Tibial artery (tissue), 4 donors: ENCODE measurements around the gene SDCCAG8.

Experiments used
- DNase-seq, 2 donors: peaks; one replicate each; pipeline ENCODE4 v3.0.0-alpha.2; 2019
- H3K27ac ChIP-seq, 2 donors: fragments of 200-600 bp; sonication (generic) in 1 of 2; 1 replicate in 1 of 2; 2 replicates in 1 of 2; pipeline ENCODE4 v1.5.1; 2018 to 2019; ENCODE audit warnings: mild to moderate bottlenecking in 1 of 2
- H3K27me3 ChIP-seq, 2 donors: fragments of 200-600 bp; sonication (generic) in 1 of 2; one replicate each; pipeline versions ENCODE4 v1.5.1 to v1.6.0; 2016 to 2019
- H3K36me3 ChIP-seq, 3 donors: fragments of 200-600 bp; sonication (generic) in 2 of 3; one replicate each; pipeline ENCODE4 v1.5.1; 2016 to 2019; ENCODE audit warnings: mild to moderate bottlenecking in 2 of 3
- H3K4me1 ChIP-seq, 4 donors: fragments of 200-600 bp; sonication (generic) in 2 of 4; 1 replicate in 3 of 4; 2 replicates in 1 of 4; pipeline ENCODE4 v1.5.1; 2016 to 2019
- H3K4me3 ChIP-seq, 2 donors: fragments of 200-600 bp; sonication (generic) in 1 of 2; 1 replicate in 1 of 2; 2 replicates in 1 of 2; pipeline ENCODE4 v1.5.1; 2018 to 2019; ENCODE audit warnings: mild to moderate bottlenecking in 2 of 2
- H3K9me3 ChIP-seq, 3 donors: fragments of 200-600 bp; sonication (generic) in 1 of 3; one replicate each; pipeline ENCODE4 v1.5.1; 2016 to 2019
- intact Hi-C: fragments of 100-400 bp; cut with DNase I; formaldehyde crosslinking; loops from one replicate; pipeline ENCODE4 v1.15.0; 2023; ENCODE audit warnings: low total_unique reads
- TF ChIP-seq, protein P1 (sequence below), 2 experiments: fragments of 200-600 bp in 1 of 2; fragments of 450-650 bp in 1 of 2; IDR thresholded peaks; one replicate each; pipeline ENCODE4 v1.5.1; 2017 to 2019; ENCODE audit warnings: antibody characterized with exemption in 2 of 2, mild to moderate bottlenecking in 1 of 2, moderate library complexity in 1 of 2

SDCCAG8 gene

DNA sequence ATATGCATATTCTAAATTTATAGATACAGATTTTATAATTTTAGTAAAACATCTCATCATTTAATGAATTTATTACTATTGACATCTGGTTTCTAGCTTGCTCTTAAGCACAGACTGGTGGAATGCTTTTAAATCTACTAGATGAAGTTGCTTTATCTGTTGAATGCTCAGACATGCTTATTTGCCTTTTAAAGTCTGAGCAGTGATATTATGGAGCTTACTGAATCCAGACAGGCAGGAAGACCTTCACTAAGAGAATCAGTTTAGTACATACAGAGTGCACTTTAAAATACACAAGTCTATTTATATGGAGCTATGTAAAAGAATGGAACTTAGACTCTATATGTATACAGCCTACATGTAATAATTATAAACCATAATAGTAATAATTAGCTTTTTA lies 16.6 kb downstream of the SDCCAG8 start:
- TF ChIP-seq, protein P1, sequence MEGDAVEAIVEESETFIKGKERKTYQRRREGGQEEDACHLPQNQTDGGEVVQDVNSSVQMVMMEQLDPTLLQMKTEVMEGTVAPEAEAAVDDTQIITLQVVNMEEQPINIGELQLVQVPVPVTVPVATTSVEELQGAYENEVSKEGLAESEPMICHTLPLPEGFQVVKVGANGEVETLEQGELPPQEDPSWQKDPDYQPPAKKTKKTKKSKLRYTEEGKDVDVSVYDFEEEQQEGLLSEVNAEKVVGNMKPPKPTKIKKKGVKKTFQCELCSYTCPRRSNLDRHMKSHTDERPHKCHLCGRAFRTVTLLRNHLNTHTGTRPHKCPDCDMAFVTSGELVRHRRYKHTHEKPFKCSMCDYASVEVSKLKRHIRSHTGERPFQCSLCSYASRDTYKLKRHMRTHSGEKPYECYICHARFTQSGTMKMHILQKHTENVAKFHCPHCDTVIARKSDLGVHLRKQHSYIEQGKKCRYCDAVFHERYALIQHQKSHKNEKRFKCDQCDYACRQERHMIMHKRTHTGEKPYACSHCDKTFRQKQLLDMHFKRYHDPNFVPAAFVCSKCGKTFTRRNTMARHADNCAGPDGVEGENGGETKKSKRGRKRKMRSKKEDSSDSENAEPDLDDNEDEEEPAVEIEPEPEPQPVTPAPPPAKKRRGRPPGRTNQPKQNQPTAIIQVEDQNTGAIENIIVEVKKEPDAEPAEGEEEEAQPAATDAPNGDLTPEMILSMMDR (IDR thresholded peaks at IDR 0.05): no peak
- H3K9me3 ChIP-seq: peaks cover 0 to 3% (median 0%) of the 10 kb centered on the region in 3 donors
- peaks cover 0 to 41% (median 8%) of the 10 kb centered on the region in 4 donors for H3K4me1 ChIP-seq
- peaks cover 26 to 37% (median 29%) of the 10 kb centered on the region in 3 donors for H3K36me3 ChIP-seq
- H3K4me3 ChIP-seq: no peak overlapping the region
- no peak overlapping the region for H3K27ac ChIP-seq
- no peak for DNase-seq
- intact Hi-C loops: no loop called here
- no peaks in the 10 kb centered on the region for H3K27me3 ChIP-seq

DNA sequence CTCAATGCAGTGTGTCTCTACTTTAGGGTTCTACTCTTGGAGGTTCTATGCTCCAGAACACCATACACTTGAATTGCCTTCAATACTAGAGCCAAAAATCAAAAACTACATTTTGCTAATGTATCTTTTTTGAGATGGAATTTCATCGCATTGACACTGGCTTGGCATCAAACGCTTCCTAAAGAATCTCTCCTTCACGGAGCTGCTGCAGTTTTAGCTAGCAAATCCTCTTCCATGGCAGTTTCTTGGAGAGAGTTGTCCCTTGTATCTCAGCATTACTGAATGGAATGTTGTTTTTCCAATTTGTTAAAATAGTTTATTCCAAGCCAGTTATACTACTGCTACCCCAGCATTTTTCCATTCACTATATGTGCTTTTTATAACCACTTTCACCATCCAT lies 17.7 kb downstream of the SDCCAG8 start:
- H3K27ac ChIP-seq: no peak overlapping the region
- H3K36me3 ChIP-seq: peaks cover 37 to 47% (median 40%) of the 10 kb centered on the region in 3 donors
- intact Hi-C loops: no loop called here
- no peak for DNase-seq
- peaks cover 0 to 30% (median 5%) of the 10 kb centered on the region in 4 donors for H3K4me1 ChIP-seq
- H3K4me3 ChIP-seq: no peak overlapping the region
- TF ChIP-seq, protein P1 (IDR thresholded peaks at IDR 0.05): no peak
- H3K9me3 ChIP-seq: peaks cover 0 to 7% (median 0%) of the 10 kb centered on the region in 3 donors
- H3K27me3 ChIP-seq: no peaks in the 10 kb centered on the region

DNA sequence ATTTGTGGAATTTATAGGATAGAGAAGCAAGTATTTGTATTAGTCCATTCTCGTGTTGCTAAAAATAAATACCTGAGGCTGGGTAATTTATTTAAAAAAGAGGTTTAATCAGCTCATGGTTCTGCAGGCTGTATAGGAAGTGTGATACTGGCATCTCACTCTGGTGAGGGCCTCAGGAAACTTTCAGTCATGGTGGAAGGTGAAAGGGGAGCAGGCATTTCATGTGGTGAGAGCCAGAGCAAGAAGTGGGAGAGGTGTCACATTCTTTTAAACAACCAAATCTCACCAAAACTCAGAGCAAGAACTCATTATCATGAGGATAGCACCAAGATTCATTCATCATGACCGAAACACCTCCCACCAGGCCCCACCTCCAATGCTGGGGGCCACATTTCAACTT lies 18.1 kb downstream of the SDCCAG8 start:
- H3K27ac ChIP-seq: no peak overlapping the region
- intact Hi-C loops: no loop called here
- no peak overlapping the region for H3K4me3 ChIP-seq
- peaks cover 38 to 51% (median 45%) of the 10 kb centered on the region in 3 donors for H3K36me3 ChIP-seq
- peaks cover 0 to 7% (median 0%) of the 10 kb centered on the region in 3 donors for H3K9me3 ChIP-seq
- DNase-seq: no peak
- TF ChIP-seq, protein P1 (IDR thresholded peaks at IDR 0.05): no peak
- H3K4me1 ChIP-seq: peaks cover 0 to 26% (median 2%) of the 10 kb centered on the region in 4 donors
- H3K27me3 ChIP-seq: no peaks in the 10 kb centered on the region

DNA sequence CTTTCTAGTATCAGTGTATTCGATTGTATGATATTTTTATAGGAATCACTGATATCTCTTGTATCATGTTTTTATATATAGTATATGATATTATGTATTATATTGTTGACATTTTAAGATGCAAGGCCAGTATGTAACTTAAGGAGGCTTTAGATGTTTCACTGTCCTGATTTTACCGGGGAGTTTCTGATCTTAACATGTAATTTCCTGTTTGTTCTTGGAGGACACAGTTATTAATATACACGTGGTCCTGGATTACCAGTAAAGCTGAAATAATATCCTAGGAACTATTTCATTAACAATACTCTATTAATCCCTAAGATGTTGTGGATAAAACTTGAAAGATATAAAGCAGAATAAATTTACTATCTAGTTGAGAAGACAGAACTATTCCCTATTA lies 19.5 kb downstream of the SDCCAG8 start:
- TF ChIP-seq, protein P1 (IDR thresholded peaks at IDR 0.05): no peak
- intact Hi-C loops: no loop called here

DNA sequence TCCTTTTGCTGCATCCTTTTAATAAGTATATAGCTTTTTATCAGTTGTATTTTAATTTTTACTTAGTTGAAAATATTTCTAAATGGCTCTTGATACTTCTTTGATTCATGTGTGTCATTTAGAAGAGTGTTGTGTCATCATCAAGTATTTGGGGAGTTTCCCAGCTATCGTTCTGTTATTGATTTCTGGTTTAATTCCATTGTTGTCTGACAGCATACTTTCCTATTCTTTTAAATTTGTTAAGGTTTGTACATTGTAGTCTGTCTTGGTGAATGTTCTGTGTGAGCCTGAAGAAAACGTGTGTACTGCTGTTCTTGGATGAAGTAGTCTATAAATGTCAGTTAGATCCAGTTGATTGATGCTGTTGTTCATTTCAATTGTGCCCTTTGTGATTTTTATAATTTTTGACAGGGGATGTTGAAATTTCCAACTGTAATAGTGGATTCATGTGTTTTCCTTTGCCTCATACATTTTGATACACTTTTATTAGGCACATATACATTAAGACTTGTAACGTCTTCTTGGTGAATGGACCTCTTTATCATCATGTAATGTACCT lies 24.8 kb downstream of the SDCCAG8 start:
- Histone ChIP-seq H3K4me1 (no peaks in the 10 kb centered on the region), H3K36me3 (peaks cover 34 to 56% (median 49%) of the 10 kb centered on the region in 3 donors), H3K27ac (no peak overlapping the region), H3K4me3 (no peak overlapping the region), H3K27me3 (no peaks in the 10 kb centered on the region), H3K9me3 (peaks cover 0 to 7% (median 0%) of the 10 kb centered on the region in 3 donors)
- intact Hi-C loops: no loop called here
- DNase-seq: no peak
- TF ChIP-seq, protein P1 (IDR thresholded peaks at IDR 0.05): no peak

More for the DNA sequence above, 19.5 kb downstream of the SDCCAG8 start:
- Histone ChIP-seq H3K9me3 (peaks cover 0 to 7% (median 0%) of the 10 kb centered on the region in 3 donors), H3K27me3 (no peaks in the 10 kb centered on the region), H3K4me3 (no peak overlapping the region), H3K36me3 (peaks cover 38 to 53% (median 49%) of the 10 kb centered on the region in 3 donors), H3K4me1 (peaks cover 0 to 14% (median 0%) of the 10 kb centered on the region in 4 donors), H3K27ac (no peak overlapping the region)
- no peak for DNase-seq
